Measurements from ENCODE around the gene KCNQ5. TPM values are rescaled to one million over a fixed set of nuclear protein-coding genes. Genes with fewer than 3 reads are reported as not detected.

Gene KCNQ5
- total RNA-seq, 6 experiments from 2014 or later = 16.3 to 35.5 (median 20.2) TPM

DNA sequence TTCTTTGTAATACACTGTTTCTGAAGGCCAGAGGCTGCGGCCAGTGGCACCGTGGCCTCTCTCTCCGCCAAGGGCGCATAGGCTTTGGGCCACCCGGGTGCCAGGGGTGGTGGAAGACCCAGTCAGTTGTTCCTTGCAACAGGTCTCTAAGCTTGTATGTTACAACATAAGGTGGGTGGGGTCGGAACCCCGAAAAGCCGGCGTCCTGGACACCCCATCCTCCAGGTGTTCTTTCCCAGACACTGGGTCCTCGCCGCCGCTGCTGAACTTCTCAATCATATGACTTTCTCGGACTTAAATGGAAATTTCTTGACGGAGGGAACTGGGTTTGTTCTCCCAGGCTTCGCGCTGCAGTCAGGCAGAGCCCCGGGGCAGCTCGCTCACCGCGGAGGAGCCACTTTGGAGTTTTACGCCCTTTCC lies 983 bp upstream of the KCNQ5 start:
- TF ChIP-seq, protein P1, sequence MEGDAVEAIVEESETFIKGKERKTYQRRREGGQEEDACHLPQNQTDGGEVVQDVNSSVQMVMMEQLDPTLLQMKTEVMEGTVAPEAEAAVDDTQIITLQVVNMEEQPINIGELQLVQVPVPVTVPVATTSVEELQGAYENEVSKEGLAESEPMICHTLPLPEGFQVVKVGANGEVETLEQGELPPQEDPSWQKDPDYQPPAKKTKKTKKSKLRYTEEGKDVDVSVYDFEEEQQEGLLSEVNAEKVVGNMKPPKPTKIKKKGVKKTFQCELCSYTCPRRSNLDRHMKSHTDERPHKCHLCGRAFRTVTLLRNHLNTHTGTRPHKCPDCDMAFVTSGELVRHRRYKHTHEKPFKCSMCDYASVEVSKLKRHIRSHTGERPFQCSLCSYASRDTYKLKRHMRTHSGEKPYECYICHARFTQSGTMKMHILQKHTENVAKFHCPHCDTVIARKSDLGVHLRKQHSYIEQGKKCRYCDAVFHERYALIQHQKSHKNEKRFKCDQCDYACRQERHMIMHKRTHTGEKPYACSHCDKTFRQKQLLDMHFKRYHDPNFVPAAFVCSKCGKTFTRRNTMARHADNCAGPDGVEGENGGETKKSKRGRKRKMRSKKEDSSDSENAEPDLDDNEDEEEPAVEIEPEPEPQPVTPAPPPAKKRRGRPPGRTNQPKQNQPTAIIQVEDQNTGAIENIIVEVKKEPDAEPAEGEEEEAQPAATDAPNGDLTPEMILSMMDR (IDR thresholded peaks at IDR 0.05) = no peak
- Mint-ChIP-seq H3K27me3 (ENCODE audit: insufficient read depth) (no peaks in the 10 kb centered on the region), H3K27ac (peak overlapping the region; percentile 78), H3K4me3 (peak overlapping the region; percentile 96), H3K4me1 (ENCODE audit: low read depth) (peaks cover 69% of the 10 kb centered on the region), H3K36me3 (ENCODE audit: low read depth) (peaks cover 7% of the 10 kb centered on the region), H3K9me3 (no peaks in the 10 kb centered on the region)
- no peak for DNase-seq

DNA sequence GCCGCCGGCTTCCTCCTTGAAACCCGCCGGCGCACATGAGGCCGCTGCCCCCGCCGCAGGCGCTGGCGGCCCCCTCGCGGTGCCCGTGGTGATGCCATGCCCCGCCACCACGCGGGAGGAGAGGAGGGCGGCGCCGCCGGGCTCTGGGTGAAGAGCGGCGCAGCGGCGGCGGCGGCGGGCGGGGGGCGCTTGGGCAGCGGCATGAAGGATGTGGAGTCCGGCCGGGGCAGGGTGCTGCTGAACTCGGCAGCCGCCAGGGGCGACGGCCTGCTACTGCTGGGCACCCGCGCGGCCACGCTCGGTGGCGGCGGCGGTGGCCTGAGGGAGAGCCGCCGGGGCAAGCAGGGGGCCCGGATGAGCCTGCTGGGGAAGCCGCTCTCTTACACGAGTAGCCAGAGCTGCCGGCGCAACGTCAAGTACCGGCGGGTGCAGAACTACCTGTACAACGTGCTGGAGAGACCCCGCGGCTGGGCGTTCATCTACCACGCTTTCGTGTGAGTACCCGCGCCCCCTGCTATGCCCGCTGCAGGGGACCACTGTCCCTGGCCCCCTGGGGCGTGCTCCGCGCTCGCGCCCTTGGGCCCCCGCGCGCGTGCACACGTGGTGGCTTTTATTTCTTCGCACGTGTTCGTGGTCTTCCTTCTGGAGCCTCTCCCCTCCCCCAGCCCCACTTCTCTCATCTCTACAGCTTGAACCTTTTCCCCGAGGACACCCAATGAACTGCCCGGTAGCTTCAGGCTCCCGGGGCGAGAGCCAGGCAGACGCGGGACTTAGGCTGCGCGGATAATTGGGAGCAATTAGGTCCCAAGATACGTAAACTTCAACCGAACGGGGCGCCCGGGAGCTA lies 453 bp downstream of the KCNQ5 start:
- Mint-ChIP-seq H3K27me3 (ENCODE audit: insufficient read depth) (no peaks in the 10 kb centered on the region), H3K4me3 (peak overlapping the region; percentile 96), H3K36me3 (ENCODE audit: low read depth) (peaks cover 18% of the 10 kb centered on the region), H3K4me1 (ENCODE audit: low read depth) (peaks cover 75% of the 10 kb centered on the region), H3K9me3 (no peaks in the 10 kb centered on the region), H3K27ac (peak overlapping the region; percentile 84)
- DNase-seq = peak; percentile 60
- TF ChIP-seq, protein P1 (IDR thresholded peaks at IDR 0.05) = peak; percentile 73

DNA sequence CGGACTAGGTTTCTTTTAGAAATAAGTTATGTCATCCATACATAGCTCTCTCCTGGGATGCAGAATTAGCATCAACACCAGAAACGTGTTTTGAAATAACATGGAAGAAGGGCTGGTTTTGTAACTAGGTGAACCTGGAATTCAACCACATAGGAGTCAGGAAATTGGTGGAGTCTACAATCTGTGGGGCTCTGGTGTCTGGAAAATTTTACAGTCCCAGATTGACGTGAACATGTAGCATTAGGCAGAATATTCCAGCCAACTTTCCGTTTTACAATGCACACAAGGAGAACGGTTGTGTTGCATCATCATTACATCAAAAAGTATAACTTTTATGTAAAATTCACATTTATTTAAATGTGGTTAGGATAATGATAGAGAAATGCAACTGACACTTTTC lies 1.9 kb downstream of the KCNQ5 start:
- Mint-ChIP-seq H3K27ac (peak overlapping the region; percentile 84; the same call in 1 of the 2 replicates), H3K27me3 (ENCODE audit: insufficient read depth) (no peaks in the 10 kb centered on the region), H3K36me3 (ENCODE audit: low read depth) (peaks cover 26% of the 10 kb centered on the region), H3K4me1 (ENCODE audit: low read depth) (peaks cover 77% of the 10 kb centered on the region), H3K9me3 (no peaks in the 10 kb centered on the region), H3K4me3 (peak overlapping the region; percentile 96)
- TF ChIP-seq, protein P1 (IDR thresholded peaks at IDR 0.05) = no peak
- no peak for DNase-seq

DNA sequence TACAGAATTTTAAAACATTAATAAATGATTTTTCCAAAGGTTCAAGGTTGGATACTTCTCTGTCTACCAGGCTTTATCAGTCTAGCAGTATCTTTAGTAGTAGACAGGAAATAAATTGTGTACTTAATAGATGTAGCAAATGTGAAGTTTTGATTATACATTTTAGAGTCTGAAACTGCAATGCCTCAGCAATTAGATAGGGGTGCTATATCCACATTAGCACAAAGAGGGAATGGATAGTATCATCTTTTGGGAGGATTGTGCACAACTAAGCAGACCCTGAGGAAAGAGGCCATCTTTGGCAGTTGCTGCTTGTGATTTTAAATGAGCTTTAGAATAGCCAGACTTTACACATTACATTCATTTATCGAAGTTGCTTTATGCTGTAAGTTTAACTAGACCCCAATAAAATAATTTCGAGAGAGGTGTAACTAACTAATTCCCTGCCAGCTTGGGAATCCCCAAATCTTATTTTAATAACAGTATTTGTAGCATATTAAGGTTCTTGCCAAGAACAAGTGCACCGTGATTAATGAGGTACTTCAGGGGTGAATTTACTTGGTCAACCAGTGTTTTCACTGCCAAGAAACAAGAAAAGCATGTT lies 2.8 kb downstream of the KCNQ5 start:
- peak overlapping the region; percentile 27; the same call in 1 of the 2 replicates for H3K27ac Mint-ChIP-seq
- TF ChIP-seq, protein P1 (IDR thresholded peaks at IDR 0.05) = peak; percentile 86
- H3K4me3 Mint-ChIP-seq = peak overlapping the region; percentile 96
- peaks cover 77% of the 10 kb centered on the region for H3K4me1 Mint-ChIP-seq (ENCODE audit: low read depth)
- H3K36me3 Mint-ChIP-seq (ENCODE audit: low read depth) = peaks cover 26% of the 10 kb centered on the region
- no peaks in the 10 kb centered on the region for H3K9me3 Mint-ChIP-seq
- no peaks in the 10 kb centered on the region for H3K27me3 Mint-ChIP-seq (ENCODE audit: insufficient read depth)
- peak; percentile 42 for DNase-seq

DNA sequence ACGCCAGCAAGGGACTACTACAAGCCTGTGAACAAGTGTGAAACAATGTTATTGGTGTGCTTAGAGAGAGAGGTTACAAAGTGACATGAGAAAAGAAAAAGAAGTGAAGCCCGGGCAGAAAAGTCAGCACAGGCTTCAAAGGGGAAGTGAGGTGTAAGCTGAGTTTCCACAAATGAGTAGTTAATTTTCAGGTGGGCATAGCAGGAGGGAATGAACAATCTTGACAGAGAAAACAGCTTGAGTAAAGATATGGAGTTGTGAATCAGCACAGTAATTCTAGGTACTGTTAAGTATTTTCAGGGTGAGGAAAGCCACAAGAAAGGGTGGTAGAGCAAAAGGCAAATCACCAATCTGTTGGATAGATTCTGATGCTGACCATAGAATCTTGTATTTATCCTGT lies 4.3 kb downstream of the KCNQ5 start:
- Mint-ChIP-seq H3K36me3 (ENCODE audit: low read depth) (peaks cover 26% of the 10 kb centered on the region), H3K4me3 (no peak overlapping the region), H3K4me1 (ENCODE audit: low read depth) (peaks cover 70% of the 10 kb centered on the region), H3K27ac (no peak overlapping the region), H3K9me3 (no peaks in the 10 kb centered on the region), H3K27me3 (ENCODE audit: insufficient read depth) (no peaks in the 10 kb centered on the region)
- DNase-seq = no peak
- TF ChIP-seq, protein P1 (IDR thresholded peaks at IDR 0.05) = no peak

Measured in HFFc6 (cell line).